ENCODE data around the gene PRKCA. TPM values are rescaled to one million over a fixed set of nuclear protein-coding genes. Genes with fewer than 3 reads are reported as not detected.

The PRKCA gene
- total RNA-seq, 3 donors from 2014 or later: 42.3 to 77.7 (median 56.3) TPM

- Histone ChIP-seq H3K9me3 (no peaks in the 10 kb centered on the region), H3K4me1 (ENCODE audit: low read depth) (no peaks in the 10 kb centered on the region), H3K36me3 (ENCODE audit: low read depth) (no peaks in the 10 kb centered on the region), H3K4me3 (no peak overlapping the region)
- DNase-seq (no peak), ATAC-seq (no peak)
- intact Hi-C loops (cut with DNase I, micrococcal nuclease): no loop called here
- no peak for TF ChIP-seq CTCF (IDR thresholded peaks at IDR 0.05)
Observed at GRCh38 chr17:66734186-66734943, 432.0 kb downstream of the PRKCA start.

GRCh38 chr17:66737524-66737923, 435.1 kb downstream of the PRKCA start:
- TF ChIP-seq CTCF (IDR thresholded peaks at IDR 0.05): no peak
- intact Hi-C loops (cut with DNase I, micrococcal nuclease): no loop called here
- DNase-seq (no peak), ATAC-seq (no peak)
- H3K4me1 ChIP-seq (ENCODE audit: low read depth): no peaks in the 10 kb centered on the region
- H3K4me3 ChIP-seq: no peak overlapping the region
- H3K9me3 ChIP-seq: no peaks in the 10 kb centered on the region
- H3K36me3 ChIP-seq (ENCODE audit: low read depth): no peaks in the 10 kb centered on the region

- intact Hi-C loops (cut with DNase I, micrococcal nuclease): no loop called here
- DNase-seq: no peak
- TF ChIP-seq CTCF (IDR thresholded peaks at IDR 0.05): no peak
- H3K9me3 ChIP-seq: no peaks in the 10 kb centered on the region
- H3K4me1 ChIP-seq (ENCODE audit: low read depth): no peaks in the 10 kb centered on the region
- H3K4me3 ChIP-seq: no peak overlapping the region
- no peak for ATAC-seq
- no peaks in the 10 kb centered on the region for H3K36me3 ChIP-seq (ENCODE audit: low read depth)
Observed at GRCh38 chr17:66738301-66738700, 435.9 kb downstream of the PRKCA start.

GRCh38 chr17:66739553-66739952, 437.1 kb downstream of the PRKCA start:
- no peak for DNase-seq
- Histone ChIP-seq H3K4me1 (ENCODE audit: low read depth) (no peaks in the 10 kb centered on the region), H3K9me3 (no peaks in the 10 kb centered on the region), H3K36me3 (ENCODE audit: low read depth) (no peaks in the 10 kb centered on the region), H3K4me3 (no peak overlapping the region)
- intact Hi-C loops (cut with DNase I, micrococcal nuclease): no loop called here
- no peak for ATAC-seq
- no peak for TF ChIP-seq CTCF (IDR thresholded peaks at IDR 0.05)

- Histone ChIP-seq H3K9me3 (no peaks in the 10 kb centered on the region), H3K36me3 (ENCODE audit: low read depth) (no peaks in the 10 kb centered on the region), H3K4me1 (ENCODE audit: low read depth) (no peaks in the 10 kb centered on the region), H3K4me3 (no peak overlapping the region)
- DNase-seq (no peak), ATAC-seq (no peak)
- no peak for TF ChIP-seq CTCF (IDR thresholded peaks at IDR 0.05)
- intact Hi-C loops (cut with DNase I, micrococcal nuclease): no loop called here
Observed at GRCh38 chr17:66740226-66740625, 437.8 kb downstream of the PRKCA start.
